Measurements from ENCODE around the gene TMEM53.
A peak's percentile ranks its signal among the peaks of the same experiment; 100 is the strongest.

The TMEM53 gene

GRCh38 chr1:44664730-44665370 lies 9.4 kb downstream of the TMEM53 start:
- TF ChIP-seq CTCF (IDR thresholded peaks at IDR 0.05; ENCODE audit: low read length, missing control alignments), result no peak
- no peak overlapping the region for H3K4me3 ChIP-seq (replicated peaks; ENCODE audit: low read depth, low read length)
- DNase-seq (ENCODE audit: low read depth), result no peak

GRCh38 chr1:44663417-44663816 lies 10.9 kb downstream of the TMEM53 start:
- no peak for DNase-seq (ENCODE audit: low read depth)
- H3K4me3 ChIP-seq (replicated peaks; ENCODE audit: low read depth, low read length), result no peak overlapping the region
- TF ChIP-seq CTCF (IDR thresholded peaks at IDR 0.05; ENCODE audit: low read length, missing control alignments), result no peak

- TF ChIP-seq CTCF (IDR thresholded peaks at IDR 0.05; ENCODE audit: low read length, missing control alignments), result no peak
- DNase-seq (ENCODE audit: low read depth), result no peak
- H3K4me3 ChIP-seq (replicated peaks; ENCODE audit: low read depth, low read length), result no peak overlapping the region
These were observed 11.6 kb downstream of the TMEM53 start for GRCh38 chr1:44662683-44663030.

- no peak for DNase-seq (ENCODE audit: low read depth)
- TF ChIP-seq CTCF (IDR thresholded peaks at IDR 0.05; ENCODE audit: low read length, missing control alignments), result no peak
- no peak overlapping the region for H3K4me3 ChIP-seq (replicated peaks; ENCODE audit: low read depth, low read length)
These were observed 12.2 kb downstream of the TMEM53 start for GRCh38 chr1:44661781-44662682.

GRCh38 chr1:44660176-44660575 lies 14.1 kb downstream of the TMEM53 start:
- TF ChIP-seq CTCF (IDR thresholded peaks at IDR 0.05; ENCODE audit: low read length, missing control alignments), result no peak
- peak; percentile 26 for DNase-seq (ENCODE audit: low read depth)
- H3K4me3 ChIP-seq (replicated peaks; ENCODE audit: low read depth, low read length), result no peak overlapping the region

- H3K4me3 ChIP-seq (replicated peaks; ENCODE audit: low read depth, low read length), result no peak overlapping the region
- no peak for TF ChIP-seq CTCF (IDR thresholded peaks at IDR 0.05; ENCODE audit: low read length, missing control alignments)
- no peak for DNase-seq (ENCODE audit: low read depth)
These were observed 14.7 kb downstream of the TMEM53 start for GRCh38 chr1:44659566-44659965.

Data from fibroblast of pulmonary artery (primary cell).